Measurements from ENCODE around the gene MYRFL.
A peak's percentile ranks its signal among the peaks of the same experiment; 100 is the strongest.
"Not testable (repeated sequence)": the region's sequence is repeated elsewhere in the genome, so short reads cannot be mapped to it uniquely, and the experiment has no call there.

Gene MYRFL

DNA sequence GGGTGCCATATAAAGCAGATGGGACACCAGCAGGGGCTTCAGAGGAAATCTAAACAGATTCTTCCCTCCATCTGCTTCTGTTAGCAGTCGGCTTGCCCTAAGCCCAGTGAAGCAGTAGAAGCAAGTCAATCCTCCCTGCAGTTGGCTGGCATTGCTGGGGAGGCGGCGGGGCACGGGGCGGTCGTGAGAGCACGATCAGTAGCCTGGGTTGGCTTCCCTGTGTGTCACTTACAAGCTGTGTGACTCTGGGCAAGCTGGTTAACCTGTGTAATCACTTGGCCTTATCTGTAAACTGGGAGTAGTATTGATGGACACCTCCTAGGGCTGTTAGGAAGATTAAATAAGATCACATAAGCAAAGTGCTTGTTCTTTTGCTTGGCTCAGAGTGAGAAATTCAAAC, 19.4 kb downstream of the MYRFL start:
- DNase-seq: no peak

DNA sequence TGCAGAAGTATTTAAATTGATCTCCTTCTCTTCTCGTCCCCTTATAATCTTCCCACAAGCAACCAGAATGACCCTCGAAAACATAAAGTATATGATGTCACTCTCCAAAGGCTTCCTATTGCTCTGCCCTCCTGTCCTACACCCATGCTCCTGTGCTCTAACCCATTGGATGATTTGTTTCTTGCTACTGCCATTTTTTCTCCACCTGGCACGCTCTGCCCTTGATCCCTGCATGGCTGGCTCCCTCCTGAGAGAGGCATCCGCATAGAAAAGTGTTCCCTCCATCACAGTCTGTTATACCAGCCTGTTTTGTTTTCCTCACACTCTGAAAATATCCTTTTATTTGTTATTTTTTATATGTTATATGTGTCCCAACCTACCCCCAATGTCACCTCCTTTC, 19.8 kb downstream of the MYRFL start:
- DNase-seq: no peak

DNA sequence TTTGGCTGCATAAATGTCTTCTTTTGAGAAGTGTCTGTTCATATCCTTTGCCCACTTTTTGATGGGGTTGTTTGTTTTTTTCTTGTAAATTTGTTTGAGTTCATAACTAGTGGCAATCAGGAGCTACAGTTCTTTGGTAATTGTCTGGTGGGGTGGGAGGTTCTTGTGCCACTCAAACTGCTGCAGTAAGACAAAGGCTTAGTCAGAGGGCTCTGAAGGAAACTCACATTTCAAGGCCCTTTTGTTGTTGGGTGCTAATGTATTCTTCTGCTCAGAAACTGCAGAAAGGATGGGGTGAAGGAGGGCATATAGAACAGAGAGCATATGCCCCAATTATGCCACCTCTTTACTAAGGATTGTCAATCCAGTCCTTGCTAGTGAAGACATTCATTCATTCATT, 21.9 kb downstream of the MYRFL start:
- no peak for DNase-seq

DNA sequence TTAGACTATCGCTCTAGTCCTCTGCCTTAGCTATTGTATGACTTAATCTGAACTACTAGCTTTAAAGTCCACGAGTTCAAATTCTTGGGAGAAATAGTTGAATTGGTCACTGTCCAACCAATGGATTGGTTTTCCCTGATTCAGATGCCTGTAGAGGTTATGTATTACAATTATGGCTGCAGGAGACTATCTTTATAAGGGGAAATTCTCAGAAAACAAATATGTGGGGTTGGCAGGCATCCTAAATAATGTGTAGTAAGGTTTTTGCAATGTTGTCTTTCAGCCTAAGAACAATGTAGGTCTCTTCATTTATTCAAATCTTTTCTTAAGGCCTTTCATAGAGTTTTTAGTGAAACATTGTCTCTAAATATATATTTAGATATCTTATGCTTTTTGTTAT, 26.9 kb downstream of the MYRFL start:
- DNase-seq: no peak

DNA sequence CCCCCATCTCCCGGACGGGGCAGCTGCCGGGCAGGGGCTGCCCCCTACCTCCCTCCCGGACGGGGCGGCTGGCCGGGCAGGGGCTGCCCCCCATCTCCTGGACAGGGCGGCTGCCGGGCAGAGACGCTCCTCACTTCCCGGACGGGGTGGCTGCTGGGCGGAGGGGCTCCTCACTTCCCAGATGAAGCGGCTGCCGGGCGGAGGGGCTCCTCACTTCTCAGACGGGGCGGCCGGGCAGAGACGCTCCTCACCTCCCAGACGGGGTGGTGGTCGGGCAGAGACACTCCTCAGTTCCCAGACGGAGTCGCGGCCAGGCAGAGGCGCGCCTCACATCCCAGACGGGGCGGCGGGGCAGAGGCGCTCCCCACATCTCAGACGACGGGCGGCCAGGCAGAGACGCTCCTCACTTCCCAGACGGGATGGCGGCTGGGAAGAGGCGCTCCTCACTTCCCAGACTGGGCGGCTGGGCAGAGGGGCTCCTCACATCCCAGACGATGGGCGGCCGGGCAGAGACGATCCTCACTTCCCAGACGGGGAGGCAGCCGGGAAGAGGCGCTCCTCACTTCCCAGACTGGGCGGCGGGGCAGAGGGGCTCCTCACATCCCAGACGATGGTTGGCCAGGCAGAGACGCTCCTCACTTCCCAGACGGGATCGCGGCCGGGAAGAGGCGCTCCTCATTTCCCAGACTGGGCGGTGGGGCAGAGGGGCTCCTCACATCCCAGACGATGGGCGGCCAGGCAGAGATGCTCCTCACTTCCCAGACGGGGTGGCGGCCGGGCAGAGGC, 28.3 kb downstream of the MYRFL start:
- not testable (repeated sequence) for DNase-seq

DNA sequence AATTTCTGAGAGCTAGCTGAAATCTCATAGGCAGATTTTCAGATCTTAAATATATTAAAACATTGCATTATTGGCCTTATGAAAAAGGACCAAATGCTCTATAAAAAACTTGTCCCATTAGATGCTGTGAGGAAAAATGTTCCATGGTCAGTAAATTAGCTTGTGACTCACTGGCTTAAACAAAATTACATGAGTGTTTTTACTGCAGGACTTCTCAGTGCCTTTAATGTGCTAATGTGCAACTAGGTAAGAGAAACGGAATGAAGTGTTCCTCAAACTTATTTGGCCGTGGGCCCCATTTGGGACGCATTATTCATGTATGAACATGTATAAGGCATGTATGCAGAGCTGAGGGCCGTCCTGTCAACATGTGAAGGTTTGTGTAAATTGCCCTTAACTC, 41.7 kb downstream of the MYRFL start:
- no peak for DNase-seq

DNA sequence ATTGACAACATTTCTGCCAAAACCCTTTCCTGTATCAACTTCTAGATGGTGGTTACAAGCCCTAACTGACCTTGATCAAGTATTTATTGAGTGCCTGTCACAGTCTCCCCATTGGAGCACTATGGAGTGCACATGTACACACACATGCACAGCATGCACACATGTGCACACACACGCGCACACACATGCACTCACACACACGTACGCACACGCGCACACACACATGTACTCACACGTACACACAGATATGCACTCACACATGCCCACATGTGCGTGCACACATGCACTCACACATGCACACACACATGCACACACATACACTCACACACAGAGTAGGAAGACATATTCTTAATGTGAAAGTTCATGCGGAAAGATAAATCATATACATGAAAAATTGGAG, 43.7 kb downstream of the MYRFL start:
- DNase-seq: no peak

DNA sequence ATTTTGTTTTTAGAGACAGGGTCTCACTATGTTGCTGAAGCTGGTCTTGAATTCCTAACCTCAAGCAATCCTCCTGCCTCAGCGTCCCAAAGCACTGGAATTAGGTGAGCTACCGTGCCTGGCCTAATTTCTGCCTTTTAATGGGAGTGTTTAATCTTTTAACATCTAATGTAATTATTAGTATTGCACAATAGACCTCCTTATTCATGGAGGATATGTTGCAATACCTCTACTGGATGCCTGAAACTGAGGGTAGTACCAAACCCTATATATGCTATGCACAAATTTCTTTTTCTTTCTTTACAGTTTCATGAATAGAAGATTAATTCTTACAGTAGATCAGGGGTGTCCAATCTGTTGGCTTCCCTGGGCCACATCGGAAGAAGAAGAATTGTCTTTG, 47.8 kb downstream of the MYRFL start:
- DNase-seq: no peak

DNA sequence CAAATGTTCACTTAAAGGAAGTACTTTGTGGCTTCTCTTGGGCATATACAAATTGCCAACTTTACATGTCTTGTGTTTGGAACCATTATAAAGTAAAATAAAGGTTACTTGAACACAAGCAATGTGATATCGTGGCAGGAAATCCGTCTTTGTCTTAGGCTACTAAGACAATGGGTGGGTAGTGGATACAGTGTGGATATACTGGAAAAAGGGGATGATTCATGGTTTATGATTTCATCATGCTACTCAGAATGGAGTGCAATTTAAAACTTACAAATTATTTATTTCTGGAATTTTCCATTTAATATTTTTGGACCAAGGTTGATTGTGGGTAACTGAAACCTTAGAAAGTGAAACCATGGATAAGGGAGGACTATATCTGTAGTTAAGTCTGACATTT, 48.4 kb downstream of the MYRFL start:
- no peak for DNase-seq

DNA sequence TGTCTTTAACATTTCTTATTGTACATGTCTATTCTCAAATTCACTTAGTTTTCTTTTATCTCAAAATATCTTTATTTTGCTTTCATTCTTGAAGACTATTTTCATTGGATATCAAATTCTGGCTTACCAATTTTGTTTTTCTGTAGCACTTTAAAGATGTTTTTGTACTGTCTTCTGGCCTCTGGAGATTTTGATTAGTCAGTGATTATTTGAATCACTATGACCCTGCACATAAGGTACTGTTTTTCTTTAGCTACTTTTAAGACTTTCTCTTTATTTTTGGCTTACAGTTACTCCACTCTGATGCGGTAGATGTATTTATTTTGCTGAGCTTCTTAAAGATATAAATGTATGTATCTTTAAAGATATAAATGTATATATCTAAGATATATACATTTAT, 49.6 kb downstream of the MYRFL start:
- DNase-seq: no peak

DNA sequence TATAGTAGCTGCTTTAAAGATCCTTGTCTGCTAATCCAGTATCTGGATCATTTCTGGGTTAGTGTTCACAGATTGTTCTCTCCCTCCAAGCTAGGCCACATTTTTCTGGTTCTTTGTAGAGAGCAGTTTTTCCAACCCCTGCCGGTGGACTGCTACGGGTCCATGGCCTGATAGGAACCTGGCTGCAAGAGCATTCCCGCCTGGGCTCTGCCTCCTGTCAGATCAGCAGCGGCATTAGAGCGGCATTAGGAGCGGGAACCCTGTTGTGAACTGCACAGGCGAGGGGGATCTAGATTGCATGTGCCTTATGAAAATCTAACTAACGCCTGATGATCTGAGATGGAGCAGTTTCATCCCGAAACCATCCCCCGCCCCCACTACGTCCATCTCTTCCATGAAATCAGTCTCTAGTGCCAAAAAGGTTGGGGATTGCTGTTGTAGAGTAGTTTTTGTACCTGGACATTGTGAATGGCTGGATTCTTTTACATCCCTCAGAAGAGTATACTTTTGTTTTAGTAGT, 50.4 kb downstream of the MYRFL start:
- no peak for DNase-seq

DNA sequence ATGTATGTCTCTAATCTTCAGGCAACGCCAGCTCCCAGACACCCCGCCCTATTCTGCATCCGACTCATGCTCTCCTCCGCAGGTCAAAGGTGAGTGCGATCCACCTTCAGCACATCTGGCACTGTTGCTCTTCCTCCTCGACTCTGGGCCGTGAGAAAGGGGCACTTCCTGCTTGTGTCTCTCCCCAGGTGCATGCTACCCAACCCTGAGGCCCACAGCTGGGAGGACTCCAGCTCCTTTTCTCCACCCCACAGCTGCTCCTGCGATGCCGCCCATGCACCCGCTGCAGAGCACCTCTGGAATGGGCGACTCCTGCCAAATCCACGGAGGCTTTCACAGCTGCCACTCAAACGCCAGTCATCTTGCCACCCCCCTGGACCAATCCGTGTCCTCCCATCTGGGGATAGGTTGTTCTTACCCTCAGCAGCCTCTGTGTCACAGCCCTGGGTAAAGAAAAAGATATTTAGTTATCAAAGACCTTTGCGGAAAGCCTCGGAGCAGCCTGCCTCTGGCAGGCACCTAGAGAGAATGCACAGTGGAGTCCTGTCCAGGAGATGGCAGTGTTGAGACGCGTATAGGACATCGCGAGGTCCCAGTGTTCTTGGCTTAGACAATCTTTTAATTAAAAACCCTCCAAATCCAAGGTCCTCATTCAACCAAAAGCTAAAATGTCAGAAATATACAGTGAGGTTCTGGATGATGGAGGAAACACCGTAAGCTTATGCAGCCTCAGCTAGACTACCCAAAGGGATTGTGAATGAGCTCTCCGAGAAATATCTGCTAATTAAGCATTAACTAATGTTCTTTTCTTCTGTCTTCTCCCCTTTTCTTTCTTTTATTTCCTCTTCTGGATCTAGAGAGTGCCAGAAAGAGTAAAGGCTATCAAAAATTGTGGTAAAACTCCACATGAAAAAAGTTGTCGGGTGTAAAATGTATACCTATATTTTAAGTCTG, 54.3 kb downstream of the MYRFL start:
- peak; percentile 69 for DNase-seq

DNA sequence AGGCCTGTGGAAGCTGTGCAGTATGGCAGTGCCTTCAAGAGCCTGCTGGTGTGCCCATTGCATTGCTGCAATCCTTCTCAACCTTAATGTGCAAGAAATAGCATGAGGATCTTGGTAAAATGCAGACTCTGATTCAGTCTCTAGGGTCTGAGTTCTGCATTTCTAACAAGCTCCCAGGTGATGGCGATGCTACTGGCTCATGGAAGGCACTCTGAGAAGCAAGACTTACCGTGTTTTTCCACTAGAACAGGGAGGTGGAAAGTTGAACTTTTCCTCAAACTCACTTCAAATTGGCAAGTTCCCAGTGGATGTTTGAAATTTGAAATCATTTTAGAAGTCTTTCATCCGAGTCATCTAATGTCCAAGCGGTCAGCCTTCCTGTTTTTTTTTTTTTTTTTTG, 55.5 kb downstream of the MYRFL start:
- DNase-seq: no peak

DNA sequence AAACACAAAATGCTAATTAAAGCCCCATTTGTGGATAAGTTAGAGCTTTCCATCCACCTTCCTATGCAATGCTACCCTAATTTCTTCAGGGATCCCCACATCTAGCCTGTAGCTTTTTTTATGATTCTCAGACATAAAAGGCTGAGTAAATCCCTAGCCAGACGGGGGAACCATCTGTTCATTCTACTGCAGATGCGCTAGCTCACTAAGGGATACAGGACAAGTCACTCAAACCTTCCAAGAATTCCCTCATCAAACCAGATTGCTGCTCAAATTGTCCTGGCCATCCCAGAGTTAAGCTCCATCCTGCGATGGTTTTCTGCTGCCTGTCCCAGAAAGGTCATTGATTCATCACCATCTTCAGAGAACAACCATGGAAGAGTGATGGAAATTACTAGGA, 56.7 kb downstream of the MYRFL start:
- no peak for DNase-seq

DNA sequence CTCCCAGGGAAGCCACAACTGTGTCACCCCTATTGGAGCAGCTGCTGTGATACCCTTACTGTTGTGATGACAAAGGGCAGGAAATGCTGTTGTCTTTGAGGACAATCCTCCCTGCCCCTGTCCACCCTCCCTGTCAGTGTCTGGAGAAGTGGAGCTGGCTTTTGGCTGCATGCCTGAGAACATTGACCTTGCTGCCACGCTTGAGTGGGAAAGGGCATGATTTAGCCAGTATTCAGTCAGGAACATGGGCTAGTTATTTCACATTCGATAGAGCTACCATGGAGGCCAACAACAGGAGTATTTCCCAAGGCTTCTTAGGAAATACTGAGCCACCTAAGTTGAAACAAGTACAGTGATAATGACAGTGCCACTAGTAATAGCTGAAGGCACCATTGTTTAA, 59.4 kb downstream of the MYRFL start:
- DNase-seq: no peak

DNA sequence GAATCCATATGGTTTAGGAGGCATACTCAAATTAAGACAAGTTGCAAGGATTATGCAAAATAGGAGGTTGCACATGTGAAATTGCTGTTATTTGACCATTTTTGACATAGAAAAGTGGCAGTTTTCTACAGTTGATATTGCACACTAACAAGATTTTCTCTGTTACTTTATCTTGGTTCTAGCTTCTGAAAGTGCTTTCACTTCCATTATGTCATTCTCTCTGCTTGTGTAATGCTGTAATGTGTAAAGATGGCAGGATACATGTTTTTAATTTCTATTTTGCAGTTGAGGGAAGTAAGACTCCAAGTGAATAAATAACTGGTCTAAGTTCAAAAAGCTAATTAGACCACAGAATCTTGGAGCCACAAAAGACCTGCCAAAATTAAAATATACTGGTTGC, 60.6 kb downstream of the MYRFL start:
- DNase-seq: no peak

DNA sequence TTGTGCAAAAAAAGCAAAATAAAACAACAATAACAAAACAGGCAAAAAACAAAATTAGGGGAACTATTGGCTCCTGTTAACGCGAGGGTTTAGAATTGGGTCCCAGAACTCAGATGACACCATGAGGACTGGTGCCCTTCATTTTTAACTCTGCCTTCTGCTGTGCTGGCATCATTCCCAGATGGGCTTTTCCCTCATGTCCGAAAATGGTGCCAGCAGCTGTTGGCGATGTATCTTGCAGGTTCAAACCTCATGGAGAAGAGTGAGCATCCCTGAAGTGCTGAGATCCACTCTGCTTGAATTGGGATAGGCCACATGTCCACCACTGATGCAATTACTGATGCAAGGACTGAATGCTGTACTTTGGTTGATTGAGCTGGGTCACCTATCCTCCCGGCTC, 61.1 kb downstream of the MYRFL start:
- DNase-seq: no peak

DNA sequence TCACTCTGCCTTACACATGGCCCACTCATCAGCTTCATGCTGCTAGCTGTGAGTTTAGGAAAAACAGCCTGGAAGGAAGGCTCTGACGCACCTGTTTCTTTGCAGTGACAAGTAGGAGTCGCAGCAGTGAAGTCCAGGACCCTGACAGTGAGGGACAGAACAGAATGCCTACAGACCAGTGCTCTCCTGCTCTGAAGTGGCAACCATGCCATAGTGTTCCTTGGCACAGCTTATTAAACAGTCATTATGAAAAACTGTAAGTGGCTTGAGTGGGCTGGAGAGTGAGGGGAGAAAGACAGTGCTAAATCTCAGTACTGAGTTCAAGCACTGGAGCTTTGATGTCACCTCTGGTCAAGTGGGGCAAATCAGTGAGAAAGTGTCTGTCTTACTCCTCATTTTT, 61.7 kb downstream of the MYRFL start:
- DNase-seq: no peak

DNA sequence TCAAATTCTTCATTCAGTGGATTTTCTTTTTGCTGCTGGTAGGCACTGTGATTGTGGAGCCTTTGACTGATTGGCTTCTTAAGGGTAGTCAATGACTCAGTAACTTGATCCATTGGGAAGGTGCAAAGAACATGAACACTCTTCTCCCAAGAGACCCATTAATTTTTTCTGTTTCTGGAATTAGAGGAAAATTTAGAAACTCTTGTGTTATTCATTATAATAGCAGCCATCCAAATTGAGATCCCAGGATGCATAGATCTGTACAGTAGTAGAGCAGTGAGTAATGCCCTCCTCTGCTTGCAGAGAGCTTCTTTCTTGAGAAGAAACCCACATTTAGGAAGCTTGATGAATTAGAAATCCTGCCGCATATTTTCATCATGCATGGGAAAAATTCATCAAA, 63.9 kb downstream of the MYRFL start:
- DNase-seq: no peak

DNA sequence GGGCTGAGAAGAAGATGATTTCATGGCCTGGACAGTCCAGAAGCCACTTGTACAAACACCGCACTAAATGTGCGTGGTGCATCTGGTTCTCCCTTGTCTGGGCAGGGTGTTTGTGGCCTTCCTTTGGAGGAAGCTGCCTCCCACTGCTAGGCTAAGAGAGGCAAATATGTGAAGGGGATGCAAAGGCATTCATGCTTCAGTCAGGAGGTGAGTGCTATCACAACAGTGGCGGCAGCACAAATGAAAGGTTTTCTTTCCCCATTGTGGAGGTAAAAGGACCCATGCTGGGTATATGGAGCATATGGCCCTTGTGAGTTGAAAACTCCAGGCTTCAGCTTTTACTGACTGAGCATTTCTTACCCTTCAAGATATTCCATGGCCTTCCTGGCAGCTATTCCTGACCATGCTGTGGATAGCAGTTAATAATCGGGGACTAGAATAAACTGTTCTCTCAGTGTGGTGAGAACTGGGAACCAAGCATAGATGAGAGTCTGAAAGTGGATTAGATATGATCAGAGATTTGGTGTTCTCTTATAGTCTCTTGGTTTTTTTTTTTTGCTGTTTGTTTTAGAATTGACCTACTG, 69.9 kb downstream of the MYRFL start:
- DNase-seq: no peak

DNA sequence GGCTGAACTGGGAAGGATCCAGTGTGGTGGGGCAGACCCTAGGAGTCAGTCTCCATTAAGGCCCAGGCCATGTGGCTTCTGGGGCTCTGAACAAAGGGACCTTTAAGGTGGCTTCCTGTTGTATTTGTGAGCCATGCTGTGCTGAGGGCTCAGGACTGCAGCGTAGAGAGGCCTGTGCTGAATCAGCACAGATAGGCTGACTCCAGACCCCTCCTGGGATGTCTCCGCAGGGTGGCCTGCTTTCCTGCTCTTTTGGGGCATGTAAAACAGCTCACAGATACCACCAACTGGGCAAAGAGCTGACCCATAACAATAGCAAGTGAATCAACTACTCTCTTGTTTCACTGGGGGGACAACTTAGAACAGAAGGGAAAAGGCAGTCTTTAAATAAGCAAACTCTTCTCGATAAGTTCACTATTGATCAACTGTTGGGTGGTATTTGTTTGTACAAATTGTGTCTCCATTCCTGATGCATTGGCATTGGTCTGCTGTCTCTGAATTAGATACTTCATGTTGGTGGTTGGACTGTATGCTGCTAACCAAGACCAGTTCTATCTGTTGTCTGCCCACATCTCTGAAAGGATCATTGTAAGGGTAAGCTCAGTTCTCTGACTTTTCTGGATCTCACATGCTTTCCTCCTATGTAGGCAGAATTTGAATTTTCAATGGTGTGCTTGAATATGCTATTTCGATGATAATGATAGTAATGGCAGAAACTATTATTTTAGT, 71.8 kb downstream of the MYRFL start:
- DNase-seq: no peak

DNA sequence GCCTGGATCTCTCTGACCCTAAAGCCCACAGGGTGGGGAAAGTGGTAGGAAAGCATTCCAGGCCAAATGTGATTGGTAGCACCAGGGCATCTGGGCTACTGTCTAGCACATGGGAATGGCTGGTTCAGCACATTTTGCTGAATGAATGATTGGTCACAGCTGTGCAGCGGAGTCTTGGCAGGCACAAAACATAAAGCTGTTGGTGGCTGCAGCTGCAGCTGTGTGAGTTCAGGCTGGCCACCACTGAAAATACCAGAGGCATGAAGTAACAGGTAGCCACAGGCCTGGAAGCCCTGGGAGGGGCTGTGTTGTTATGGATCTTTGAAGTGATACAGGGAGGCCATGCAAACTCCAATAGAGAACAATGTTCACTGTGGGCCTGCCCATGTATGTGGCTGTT, 72.7 kb downstream of the MYRFL start:
- DNase-seq: no peak

DNA sequence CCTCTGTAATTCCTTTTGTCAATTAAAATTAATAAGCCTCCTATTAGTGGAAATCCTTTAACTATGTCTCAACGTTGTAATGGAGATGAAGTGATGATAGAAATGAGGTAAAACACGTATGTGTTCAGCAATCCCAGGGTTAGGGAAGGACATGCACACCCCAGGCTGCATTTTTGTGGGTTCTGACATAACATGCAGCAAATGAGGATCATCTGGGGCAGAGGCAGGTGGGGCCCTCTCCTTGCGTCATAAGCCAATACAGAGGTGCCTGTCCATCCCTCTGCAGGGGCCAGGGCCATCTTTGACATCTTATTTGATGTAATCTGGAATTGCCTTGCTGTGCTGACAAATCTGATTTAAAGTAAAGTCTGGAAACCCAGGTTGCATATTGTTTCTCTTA, 73.2 kb downstream of the MYRFL start:
- no peak for DNase-seq

Measured in CD4-positive, alpha-beta T cell treated with Interleukin-17A for 4 hours (primary cell).